PC-3 (cell line): ENCODE measurements around the gene MMS19.

ENCODE experiments used
- CTCF ChIP-seq: fragments of 300-600 bp; sonication (generic); conservative IDR thresholded peaks from 2 replicates; pipeline ENCODE4 v1.5.1; 2017; ENCODE audit warnings: antibody characterized with exemption, low read depth, mild to moderate bottlenecking, low read length
- EZH2 ChIP-seq: fragments of 300-600 bp; sonication (generic); IDR thresholded peaks from one replicate; pipeline ENCODE4 v1.6.1; 2017; ENCODE audit warnings: antibody characterized with exemption, mild to moderate bottlenecking, low read length; ENCODE audit not compliant: unreplicated experiment

DNA sequence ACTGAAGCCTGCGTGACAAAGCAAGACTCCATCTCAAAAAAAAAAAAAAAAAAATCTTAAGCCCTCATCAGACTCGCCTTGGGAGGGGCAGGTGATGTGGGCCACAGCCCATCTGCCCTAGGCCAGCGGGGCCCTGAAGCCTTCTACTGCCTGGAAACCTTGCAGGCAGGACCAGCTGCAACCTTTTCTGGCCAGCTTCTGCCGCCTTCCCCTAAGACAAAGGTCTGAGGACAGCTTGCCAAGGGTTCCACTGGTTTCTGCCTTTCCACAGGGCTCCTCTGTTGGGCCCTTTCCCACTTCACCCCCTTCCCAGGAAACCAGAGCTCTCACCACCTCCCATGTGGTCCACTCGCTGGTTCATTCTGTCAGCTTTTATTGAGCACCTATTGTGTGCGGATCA lies 35.7 kb upstream of the MMS19 start:
- no peak for TF ChIP-seq CTCF
- no peak for TF ChIP-seq EZH2
